Prostate gland (tissue), 2 donors: ENCODE data around the gene HIVEP3. TPM values are rescaled to one million over a fixed set of nuclear protein-coding genes. Genes with fewer than 3 reads are reported as not detected.

Source experiments
- DNase-seq: peaks from one replicate; pipeline ENCODE4 v3.0.0-alpha.2; 2019; ENCODE audit warnings: low spot score
- H3K27ac ChIP-seq, 2 donors: fragments of 200-600 bp; sonication (generic); 2 replicates each; pipeline ENCODE4 v1.5.1; 2017 to 2019
- H3K27me3 ChIP-seq: fragments of 200-600 bp; sonication (generic); replicated peaks from 2 replicates; pipeline ENCODE4 v1.5.1; 2019; ENCODE audit not compliant: insufficient read depth
- H3K36me3 ChIP-seq, 2 donors: fragments of 200-600 bp; sonication (generic); 1 replicate in 1 of 2; 2 replicates in 1 of 2; pipeline versions ENCODE4 v1.5.1 to v1.8.1; 2017 to 2019
- H3K4me1 ChIP-seq: fragments of 200-600 bp; sonication (generic); replicated peaks from 2 replicates; pipeline ENCODE4 v1.5.1; 2019
- H3K4me3 ChIP-seq, 2 donors: fragments of 200-600 bp; sonication (generic); 2 replicates each; pipeline ENCODE4 v1.5.1; 2017 to 2019
- H3K9me3 ChIP-seq: fragments of 200-600 bp; sonication (generic); 2 replicates; pipeline ENCODE4 v1.5.1; 2017
- POLR2A ChIP-seq: fragments of 450-650 bp; IDR thresholded peaks from one replicate; pipeline ENCODE4 v1.6.1; 2016; ENCODE audit warnings: antibody characterized with exemption, mild to moderate bottlenecking
- POLR2AphosphoS5 ChIP-seq: sonication (generic); formaldehyde crosslinking; IDR thresholded peaks from one replicate; pipeline ENCODE4 v1.6.1; 2017; ENCODE audit warnings: antibody characterized with exemption
- WGBS: methylation state at CpG from one replicate; pipeline ENCODE4 v1.1.5; 2018; 5-methylcytosine and 5-hydroxymethylcytosine counted together
- intact Hi-C: fragments of 100-400 bp; cut with DNase I; formaldehyde crosslinking; loops from one replicate; pipeline ENCODE4 v1.14.2; 2022
- total RNA-seq, 2 donors: library from RNA; depleted of rRNA; stranded (reverse); fragments of >200 nt; gene quantifications; one replicate each; pipeline ENCODE4 v1.1.0, GENCODE V29; 2016
- TF ChIP-seq, protein P1 (sequence below), 4 experiments: fragments of 200-600 bp in 2 of 4; fragments of 450-650 bp in 2 of 4; sonication (generic) in 2 of 4; IDR thresholded peaks; 1 replicate in 3 of 4; 2 replicates in 1 of 4; pipeline ENCODE4 v1.5.1; 2016 to 2019; ENCODE audit warnings: antibody characterized with exemption in 4 of 4, mild to moderate bottlenecking in 2 of 4, moderate library complexity in 2 of 4

Gene HIVEP3
- total RNA-seq, 2 donors from 2014 or later = 9.3 to 11.2 TPM

DNA sequence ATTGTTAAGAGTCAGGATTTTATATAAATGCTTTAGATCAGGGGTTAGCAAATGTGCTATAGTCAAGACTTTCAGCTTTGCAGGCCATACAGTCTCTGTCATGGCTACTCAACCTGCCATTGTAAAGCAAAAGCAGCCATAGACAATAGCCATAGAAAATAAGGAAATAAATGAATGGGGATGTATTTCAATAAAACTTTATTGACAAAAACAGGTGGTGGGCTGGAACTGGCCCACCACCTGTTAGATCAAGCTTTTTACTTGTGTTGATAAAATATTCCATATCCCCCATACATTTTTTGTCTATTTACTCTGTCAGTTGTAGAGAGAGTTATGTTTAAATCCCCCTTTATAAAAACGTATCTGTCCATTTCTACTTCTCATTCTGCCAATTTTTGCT is 98.9 kb downstream of the HIVEP3 start:
- no peaks in the 10 kb centered on the region for H3K27me3 ChIP-seq
- no peaks in the 10 kb centered on the region for H3K4me1 ChIP-seq
- no peaks in the 10 kb centered on the region for H3K36me3 ChIP-seq
- H3K9me3 ChIP-seq = no peaks in the 10 kb centered on the region
- WGBS = 85% methylated on average over 1 of the region's 1 CpG
- no peak overlapping the region for H3K4me3 ChIP-seq
- TF ChIP-seq, protein P1, sequence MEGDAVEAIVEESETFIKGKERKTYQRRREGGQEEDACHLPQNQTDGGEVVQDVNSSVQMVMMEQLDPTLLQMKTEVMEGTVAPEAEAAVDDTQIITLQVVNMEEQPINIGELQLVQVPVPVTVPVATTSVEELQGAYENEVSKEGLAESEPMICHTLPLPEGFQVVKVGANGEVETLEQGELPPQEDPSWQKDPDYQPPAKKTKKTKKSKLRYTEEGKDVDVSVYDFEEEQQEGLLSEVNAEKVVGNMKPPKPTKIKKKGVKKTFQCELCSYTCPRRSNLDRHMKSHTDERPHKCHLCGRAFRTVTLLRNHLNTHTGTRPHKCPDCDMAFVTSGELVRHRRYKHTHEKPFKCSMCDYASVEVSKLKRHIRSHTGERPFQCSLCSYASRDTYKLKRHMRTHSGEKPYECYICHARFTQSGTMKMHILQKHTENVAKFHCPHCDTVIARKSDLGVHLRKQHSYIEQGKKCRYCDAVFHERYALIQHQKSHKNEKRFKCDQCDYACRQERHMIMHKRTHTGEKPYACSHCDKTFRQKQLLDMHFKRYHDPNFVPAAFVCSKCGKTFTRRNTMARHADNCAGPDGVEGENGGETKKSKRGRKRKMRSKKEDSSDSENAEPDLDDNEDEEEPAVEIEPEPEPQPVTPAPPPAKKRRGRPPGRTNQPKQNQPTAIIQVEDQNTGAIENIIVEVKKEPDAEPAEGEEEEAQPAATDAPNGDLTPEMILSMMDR (IDR thresholded peaks at IDR 0.05) = no peak
- TF ChIP-seq POLR2AphosphoS5 (no peak), POLR2A (no peak)
- no peak for DNase-seq
- intact Hi-C loops = no loop called here
- no peak overlapping the region for H3K27ac ChIP-seq

- no peaks in the 10 kb centered on the region for H3K4me1 ChIP-seq
- H3K4me3 ChIP-seq = no peak overlapping the region
- intact Hi-C loops = no loop called here
- DNase-seq = no peak
- no peak overlapping the region for H3K27ac ChIP-seq
- H3K27me3 ChIP-seq = no peaks in the 10 kb centered on the region
- no peak for TF ChIP-seq POLR2AphosphoS5
- TF ChIP-seq, protein P1 (IDR thresholded peaks at IDR 0.05) = no peak
- 90% methylated on average over 2 of the region's 2 CpGs for WGBS
- H3K36me3 ChIP-seq = no peaks in the 10 kb centered on the region
- no peaks in the 10 kb centered on the region for H3K9me3 ChIP-seq
Measured at GRCh38 chr1:41819069-41819468, 99.7 kb downstream of the HIVEP3 start.

- DNase-seq = no peak
- no peaks in the 10 kb centered on the region for H3K36me3 ChIP-seq
- TF ChIP-seq POLR2AphosphoS5 = no peak
- TF ChIP-seq, protein P1 (IDR thresholded peaks at IDR 0.05) = no peak
- TF ChIP-seq POLR2A = no peak
- H3K9me3 ChIP-seq = no peaks in the 10 kb centered on the region
- no peak overlapping the region for H3K27ac ChIP-seq
- no peaks in the 10 kb centered on the region for H3K4me1 ChIP-seq
- 53% methylated on average over 3 of the region's 3 CpGs for WGBS
- intact Hi-C loops = no loop called here
- no peak overlapping the region for H3K4me3 ChIP-seq
- H3K27me3 ChIP-seq = no peaks in the 10 kb centered on the region
Measured at GRCh38 chr1:41816061-41816460, 102.7 kb downstream of the HIVEP3 start.

DNA sequence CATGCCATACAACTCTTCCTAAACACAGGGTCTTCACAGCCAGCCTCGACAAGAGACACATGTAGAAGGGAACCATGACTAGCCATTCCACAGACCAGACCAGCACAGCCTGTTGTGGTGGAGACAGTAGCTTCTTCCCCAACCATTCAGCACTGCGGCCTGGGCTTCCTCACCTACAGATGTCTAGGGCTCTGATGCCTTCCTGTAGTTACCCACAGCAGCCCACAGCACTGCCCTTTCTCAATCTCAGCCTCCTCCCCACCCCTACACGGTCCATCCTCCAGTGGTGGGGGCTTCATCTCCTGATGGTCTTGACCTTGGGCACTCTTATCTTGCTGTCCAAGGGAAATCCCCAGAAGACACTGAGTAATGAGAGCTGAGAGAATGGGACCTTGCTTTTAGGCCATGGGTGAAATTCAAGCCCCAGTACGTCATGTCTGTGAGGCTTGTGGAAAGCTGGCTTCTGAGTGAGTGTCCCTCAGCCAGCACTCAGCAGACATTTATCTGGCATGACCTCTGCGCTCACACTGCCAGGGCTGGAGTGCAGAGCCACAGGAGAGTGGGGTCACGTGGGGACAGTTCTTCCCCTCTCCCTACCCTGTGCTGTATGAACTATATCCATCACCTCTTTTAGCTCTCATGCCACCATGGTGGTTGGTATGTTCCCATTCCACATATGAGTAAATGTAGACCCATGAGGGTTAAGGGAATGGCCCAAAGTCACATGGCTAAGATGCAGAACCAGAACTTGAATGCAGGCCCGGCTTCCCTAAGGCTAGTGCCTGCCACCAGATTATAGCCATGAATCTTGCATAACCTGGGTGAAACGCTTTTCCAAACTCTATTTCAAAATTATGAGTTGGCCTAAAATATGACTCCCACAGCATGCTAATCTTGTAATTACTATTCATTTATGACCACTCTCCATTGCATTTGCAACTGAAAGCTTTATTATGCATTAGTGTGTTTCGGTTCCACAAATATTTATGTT is 104.7 kb downstream of the HIVEP3 start:
- Histone ChIP-seq H3K4me3 (no peak overlapping the region), H3K9me3 (no peaks in the 10 kb centered on the region), H3K27ac (no peak overlapping the region), H3K4me1 (no peaks in the 10 kb centered on the region), H3K36me3 (no peaks in the 10 kb centered on the region), H3K27me3 (no peaks in the 10 kb centered on the region)
- no peak for TF ChIP-seq POLR2AphosphoS5
- TF ChIP-seq, protein P1 (IDR thresholded peaks at IDR 0.05) = no peak
- no peak for TF ChIP-seq POLR2A
- 95% methylated on average over 9 of the region's 9 CpGs for WGBS
- DNase-seq = no peak
- intact Hi-C loops = no loop called here

DNA sequence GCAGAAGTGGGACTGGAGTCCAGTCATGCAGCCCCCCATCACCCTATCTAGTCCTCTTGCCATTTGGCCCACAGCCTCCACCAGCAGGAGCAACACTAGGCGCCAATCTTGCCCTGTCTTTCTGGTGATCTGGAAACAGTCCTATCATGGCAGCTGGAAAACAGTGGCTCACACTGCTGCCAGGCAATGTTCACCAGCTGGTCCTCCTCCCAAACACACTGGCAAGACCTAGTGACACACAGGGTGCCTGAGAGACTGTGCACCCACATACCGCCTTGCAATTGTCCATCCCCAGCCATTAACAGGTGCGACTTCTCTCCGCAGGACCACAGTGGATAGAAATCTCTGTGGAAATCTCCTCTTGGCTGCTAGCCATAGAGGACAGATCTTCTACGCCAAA is 105.5 kb downstream of the HIVEP3 start:
- intact Hi-C loops = no loop called here
- no peak overlapping the region for H3K27ac ChIP-seq
- 78% methylated on average over 5 of the region's 5 CpGs for WGBS

More for the DNA sequence above, 105.5 kb downstream of the HIVEP3 start:
- Histone ChIP-seq H3K36me3 (no peaks in the 10 kb centered on the region), H3K9me3 (no peaks in the 10 kb centered on the region), H3K27me3 (no peaks in the 10 kb centered on the region), H3K4me3 (no peak overlapping the region), H3K4me1 (no peaks in the 10 kb centered on the region)
- TF ChIP-seq POLR2A (no peak), POLR2AphosphoS5 (no peak)
- TF ChIP-seq, protein P1 (IDR thresholded peaks at IDR 0.05) = no peak
- DNase-seq = no peak
